ENCODE measurements around the gene INSM2.

INSM2 gene, protein sequence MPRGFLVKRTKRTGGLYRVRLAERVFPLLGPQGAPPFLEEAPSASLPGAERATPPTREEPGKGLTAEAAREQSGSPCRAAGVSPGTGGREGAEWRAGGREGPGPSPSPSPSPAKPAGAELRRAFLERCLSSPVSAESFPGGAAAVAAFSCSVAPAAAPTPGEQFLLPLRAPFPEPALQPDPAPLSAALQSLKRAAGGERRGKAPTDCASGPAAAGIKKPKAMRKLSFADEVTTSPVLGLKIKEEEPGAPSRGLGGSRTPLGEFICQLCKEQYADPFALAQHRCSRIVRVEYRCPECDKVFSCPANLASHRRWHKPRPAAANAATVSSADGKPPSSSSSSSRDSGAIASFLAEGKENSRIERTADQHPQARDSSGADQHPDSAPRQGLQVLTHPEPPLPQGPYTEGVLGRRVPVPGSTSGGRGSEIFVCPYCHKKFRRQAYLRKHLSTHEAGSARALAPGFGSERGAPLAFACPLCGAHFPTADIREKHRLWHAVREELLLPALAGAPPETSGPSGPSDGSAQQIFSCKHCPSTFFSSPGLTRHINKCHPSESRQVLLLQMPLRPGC

DNA sequence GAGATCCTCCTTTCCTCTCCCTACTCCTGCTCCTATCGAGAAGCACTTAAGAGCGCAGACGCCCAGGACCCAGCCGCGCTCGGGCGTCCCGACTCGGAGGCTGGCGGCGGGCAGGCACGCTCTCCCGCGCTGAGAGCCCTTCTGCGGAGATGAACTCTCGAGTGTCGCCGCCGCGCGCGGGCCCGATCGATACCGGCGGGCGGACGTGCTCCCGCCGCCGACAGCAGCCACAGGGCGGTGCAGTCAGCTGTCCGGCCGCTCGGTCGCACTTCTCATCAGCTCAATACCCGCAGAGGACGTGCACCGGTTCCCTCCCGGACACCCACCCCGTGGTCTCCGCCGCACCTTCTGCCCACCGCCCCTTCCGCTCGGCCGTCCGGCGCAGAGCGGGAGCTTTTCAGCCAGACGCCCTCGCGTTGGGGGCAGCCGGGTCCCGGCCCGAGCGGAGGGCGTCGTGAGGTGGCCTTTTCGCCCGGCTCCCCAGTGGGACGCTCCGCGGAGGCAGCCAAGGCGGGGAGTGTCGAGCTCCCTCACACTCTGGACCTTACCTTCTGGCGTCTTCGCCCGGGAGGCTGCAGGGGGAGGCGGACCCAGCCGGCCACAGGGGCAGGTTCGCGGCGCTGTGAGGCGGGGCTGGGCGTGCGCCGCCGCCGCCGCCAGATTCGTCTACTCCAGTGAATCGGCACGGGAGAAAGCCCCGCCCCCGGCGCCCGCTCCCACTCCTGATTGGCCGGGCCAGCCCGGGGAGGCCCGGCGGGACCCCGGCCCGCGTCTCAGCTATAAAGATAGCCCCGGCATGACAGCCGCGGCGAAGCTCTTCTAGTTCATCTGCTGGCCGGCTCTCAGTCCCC lies at the start of gene INSM2:
Gene INSM2 (plus strand): TSS at position 808 of the 851 bp plus-strand sequence. CDS start 89 bp downstream, outside the sequence.
- peak; percentile 25 to 27 for DNase-seq (ENCODE audit: low read depth in 2 of 2)

GRCh38 chr14:35492569-35493014 lies 41.4 kb upstream of the INSM2 start:
- no peak for DNase-seq (ENCODE audit: low read depth in 2 of 2)

- no peak for DNase-seq (ENCODE audit: low read depth in 2 of 2)
Observed at GRCh38 chr14:35495278-35495677, 38.7 kb upstream of the INSM2 start.

DNA sequence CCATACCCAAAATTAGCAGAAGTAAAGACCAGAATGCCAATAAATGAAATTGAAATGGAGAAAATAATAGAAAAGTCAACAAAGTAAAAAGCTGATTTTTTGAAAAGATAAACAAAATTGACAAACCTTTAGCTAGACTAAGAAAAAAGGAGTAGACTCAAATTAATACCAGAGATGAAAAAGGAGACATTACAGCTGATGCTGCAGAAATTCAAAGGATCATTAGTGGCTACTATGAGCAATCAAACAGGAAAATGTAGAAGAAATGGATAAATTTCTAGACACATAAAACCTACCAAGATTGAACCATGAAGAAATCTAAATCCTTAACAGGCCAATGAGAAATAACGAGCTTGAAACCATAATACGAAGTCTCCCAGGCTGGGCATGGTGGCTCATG lies 34.8 kb upstream of the INSM2 start:
- DNase-seq (ENCODE audit: low read depth in 2 of 2), result no peak

DNA sequence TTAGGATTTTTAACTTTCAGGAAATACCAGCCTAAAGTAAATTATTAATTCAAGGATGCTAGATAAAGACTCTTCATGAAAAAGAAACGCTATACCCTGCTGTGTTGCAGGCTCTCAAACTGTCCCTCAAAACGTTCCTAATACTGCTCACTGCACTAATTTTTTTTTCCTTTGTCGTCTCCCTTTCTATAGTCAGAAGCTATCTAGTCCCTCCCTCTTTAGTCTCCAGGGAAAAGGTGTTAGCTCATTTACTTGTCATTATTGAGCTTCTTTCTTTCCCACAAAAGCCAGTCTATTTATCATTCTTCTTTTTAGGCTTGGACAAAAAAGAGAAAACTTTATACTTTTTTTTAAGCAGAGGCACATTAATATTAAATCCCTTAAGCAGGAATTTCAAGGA lies 30.3 kb upstream of the INSM2 start:
- DNase-seq (ENCODE audit: low read depth in 2 of 2), result no peak

- no peak for DNase-seq (ENCODE audit: low read depth in 2 of 2)
Observed at GRCh38 chr14:35504260-35504659, 29.7 kb upstream of the INSM2 start.

- no peak for DNase-seq (ENCODE audit: low read depth in 2 of 2)
Observed at GRCh38 chr14:35506461-35506860, 27.5 kb upstream of the INSM2 start.

DNA sequence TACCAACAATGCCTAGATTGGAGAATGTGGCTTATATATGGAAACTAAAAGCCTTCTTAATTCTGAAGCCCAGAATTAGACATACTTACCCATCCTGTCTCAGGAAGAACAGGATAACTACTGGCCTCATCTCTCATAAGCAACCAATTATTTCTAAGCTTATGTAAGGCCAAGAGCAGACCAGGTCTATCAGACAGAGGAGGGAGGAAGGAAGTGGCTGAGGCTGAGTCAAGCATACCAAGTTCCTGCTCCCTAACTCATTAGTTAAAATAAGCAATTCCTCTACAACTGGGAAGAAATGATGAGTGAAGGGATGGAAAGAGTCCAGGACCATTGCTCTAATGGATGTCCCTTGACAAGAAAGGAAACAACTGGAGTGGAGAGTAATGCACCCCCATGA lies 27.0 kb upstream of the INSM2 start:
- no peak for DNase-seq (ENCODE audit: low read depth in 2 of 2)

DNA sequence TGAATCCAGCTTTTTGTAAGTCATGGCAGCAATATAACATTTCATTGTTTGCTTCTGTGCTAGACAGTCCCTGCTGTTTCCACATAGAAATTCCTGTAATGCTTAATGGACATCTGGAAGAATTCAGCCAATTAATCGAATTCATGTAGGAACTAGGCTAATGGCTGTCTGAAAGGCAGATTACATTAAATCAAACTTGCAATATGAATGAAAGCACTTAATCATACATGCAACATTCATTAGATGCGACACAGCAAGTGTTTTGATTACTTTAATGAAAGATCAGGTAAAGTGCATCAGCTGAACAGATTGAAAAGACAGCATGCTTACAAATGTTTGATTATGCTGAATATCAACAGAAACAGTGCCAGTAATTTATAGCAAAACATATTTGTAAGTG lies 24.1 kb upstream of the INSM2 start:
- no peak for DNase-seq (ENCODE audit: low read depth in 2 of 2)

DNA sequence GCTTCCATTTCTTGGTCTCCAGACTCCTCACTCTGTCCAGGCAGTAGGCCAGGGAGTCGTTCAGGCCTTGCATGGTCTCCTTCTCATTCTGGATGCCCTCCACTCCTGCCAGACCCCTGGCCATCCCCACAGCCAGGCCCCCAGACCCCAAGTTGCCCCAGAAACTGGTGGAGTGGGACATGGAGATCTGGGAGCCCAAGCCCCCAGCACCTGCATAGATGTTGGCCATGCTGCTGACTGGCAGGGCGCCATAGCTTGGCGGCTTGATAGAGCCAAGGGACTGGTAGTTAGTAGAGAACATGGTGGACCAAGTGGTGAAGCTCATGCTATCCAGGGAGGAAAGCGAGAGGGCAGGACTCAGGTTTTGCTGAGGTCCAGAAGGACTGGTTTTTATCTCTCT lies 21.2 kb upstream of the INSM2 start:
- DNase-seq (ENCODE audit: low read depth in 2 of 2), result no peak

GRCh38 chr14:35515916-35516315 lies 18.0 kb upstream of the INSM2 start:
- DNase-seq (ENCODE audit: low read depth in 2 of 2), result no peak

GRCh38 chr14:35519986-35520385 lies 14.0 kb upstream of the INSM2 start:
- no peak for DNase-seq (ENCODE audit: low read depth in 2 of 2)

- DNase-seq (ENCODE audit: low read depth in 2 of 2), result no peak
Observed at GRCh38 chr14:35525695-35526094, 8.3 kb upstream of the INSM2 start.

GRCh38 chr14:35526962-35527361 lies 7.0 kb upstream of the INSM2 start:
- no peak for DNase-seq (ENCODE audit: low read depth in 2 of 2)

DNA sequence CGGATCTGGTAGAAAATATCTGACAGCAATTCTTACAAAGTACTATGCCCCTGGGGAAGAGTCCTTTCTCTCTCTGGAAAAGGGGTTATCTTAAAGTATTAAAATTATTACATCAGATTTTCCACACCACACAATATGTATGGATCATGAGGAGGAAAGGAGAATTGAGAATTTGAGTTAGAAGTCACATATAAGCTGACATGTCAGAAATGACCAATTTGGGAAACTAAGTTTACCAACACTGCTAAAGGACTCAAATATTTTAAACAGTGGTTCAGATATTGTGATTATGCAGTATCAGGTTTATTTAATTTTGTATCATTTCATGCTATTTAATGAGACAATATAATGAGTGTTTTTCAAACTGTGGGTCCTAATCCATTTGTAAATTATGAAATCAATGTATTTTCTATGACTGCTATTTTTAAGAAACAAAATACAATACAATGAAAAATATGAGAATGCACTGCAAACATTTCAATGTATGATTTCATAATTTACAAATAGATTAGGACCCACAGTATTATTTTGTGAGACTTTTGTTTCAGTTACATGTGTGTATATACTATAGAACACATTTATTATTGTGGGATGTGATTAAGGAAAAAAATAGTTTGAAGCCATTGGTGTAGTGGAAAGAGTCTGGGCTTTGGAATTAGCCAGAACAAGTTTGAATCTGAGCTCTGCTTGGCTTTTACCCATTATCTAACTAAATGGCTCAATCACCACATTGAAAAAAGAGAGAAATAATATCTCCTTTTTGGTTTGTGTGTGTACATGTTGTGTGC lies 1.8 kb upstream of the INSM2 start:
- no peak for DNase-seq (ENCODE audit: low read depth in 2 of 2)

GRCh38 chr14:35532783-35533356 lies 1.1 kb upstream of the INSM2 start:
- DNase-seq (ENCODE audit: low read depth in 2 of 2), result no peak

GRCh38 chr14:35534208-35534872 lies 376 bp downstream of the INSM2 start:
- DNase-seq (ENCODE audit: low read depth in 2 of 2), result no peak

DNA sequence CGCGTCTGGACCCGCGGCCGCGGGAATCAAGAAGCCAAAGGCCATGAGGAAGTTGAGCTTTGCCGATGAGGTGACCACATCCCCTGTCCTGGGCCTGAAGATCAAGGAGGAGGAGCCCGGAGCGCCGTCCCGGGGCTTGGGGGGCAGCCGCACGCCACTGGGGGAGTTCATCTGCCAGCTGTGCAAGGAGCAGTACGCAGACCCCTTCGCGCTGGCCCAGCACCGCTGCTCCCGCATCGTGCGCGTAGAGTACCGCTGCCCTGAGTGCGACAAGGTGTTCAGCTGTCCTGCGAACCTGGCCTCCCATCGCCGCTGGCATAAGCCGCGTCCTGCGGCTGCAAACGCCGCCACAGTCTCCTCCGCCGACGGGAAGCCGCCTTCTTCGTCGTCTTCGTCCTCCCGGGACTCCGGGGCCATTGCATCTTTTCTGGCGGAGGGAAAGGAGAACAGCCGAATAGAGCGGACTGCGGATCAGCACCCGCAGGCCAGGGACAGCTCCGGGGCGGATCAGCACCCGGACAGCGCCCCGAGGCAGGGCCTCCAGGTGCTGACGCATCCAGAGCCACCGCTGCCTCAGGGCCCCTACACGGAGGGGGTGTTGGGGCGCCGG lies 1.0 kb downstream of the INSM2 start:
- peak in 1 of 2 donors; percentile 17 for DNase-seq (ENCODE audit: low read depth in 2 of 2)

- no peak for DNase-seq (ENCODE audit: low read depth in 2 of 2)
Observed at GRCh38 chr14:35535483-35536112, 1.6 kb downstream of the INSM2 start.

DNA sequence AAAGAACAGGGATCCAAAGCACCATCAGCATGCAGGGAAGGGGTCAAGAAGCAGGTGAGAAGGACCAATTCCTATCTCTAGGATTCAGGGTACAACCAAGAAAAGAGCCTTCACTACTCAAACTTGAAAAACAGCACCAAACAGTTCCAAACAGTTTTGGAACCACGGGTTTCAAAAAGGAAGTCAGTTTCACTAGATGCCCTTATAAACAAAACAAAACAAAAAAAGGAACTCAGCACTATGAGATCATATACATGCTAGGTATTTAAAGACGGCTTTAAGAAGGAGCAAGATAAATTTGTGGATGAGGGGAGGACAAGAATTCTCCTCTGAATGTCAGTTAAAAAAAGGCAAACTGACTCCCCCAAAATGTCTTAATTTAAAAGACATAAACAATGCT lies 6.0 kb downstream of the INSM2 start:
- DNase-seq (ENCODE audit: low read depth in 2 of 2), result no peak

Measured in stimulated activated CD8-positive, alpha-beta memory T cell treated with anti-CD3 and anti-CD28 coated beads, Interleukin-15, amount 100 ng/mL, for 4 hours (primary cell).